Fibroblast of skin of left biceps (primary cell): Measurements from ENCODE around the gene HOXD10.

ENCODE experiments used
- DNase-seq, 2 experiments: peaks; one replicate each; pipeline ENCODE4 v3.0.0-alpha.2; 2013; ENCODE audit warnings: low read depth in 2 of 2

The HOXD10 gene

GRCh38 chr2:176164611-176165369 lies 48.2 kb downstream of the HOXD10 start:
- DNase-seq = no peak

- no peak for DNase-seq
Measured at GRCh38 chr2:176165370-176166050, 48.9 kb downstream of the HOXD10 start.

GRCh38 chr2:176166272-176166671 lies 49.7 kb downstream of the HOXD10 start:
- no peak for DNase-seq

- DNase-seq = no peak
Measured at GRCh38 chr2:176167398-176167797, 50.8 kb downstream of the HOXD10 start.

- no peak for DNase-seq
Measured at GRCh38 chr2:176169181-176169580, 52.6 kb downstream of the HOXD10 start.
